GM18499 (cell line): ENCODE results near the gene DGUOK.

ENCODE experiments used
- ATAC-seq: cut with Tn5 transposase; IDR thresholded peaks from one replicate; pipeline ENCODE4 v1.9.1; 2021; ENCODE audit warnings: moderate number of reproducible peaks; ENCODE audit not compliant: insufficient read depth, unreplicated experiment

The DGUOK gene

GRCh38 chr2:73992036-73992435 lies 65.4 kb downstream of the DGUOK start:
- no peak for ATAC-seq

GRCh38 chr2:73993376-73993775 lies 66.7 kb downstream of the DGUOK start:
- no peak for ATAC-seq

GRCh38 chr2:73993778-73994177 lies 67.1 kb downstream of the DGUOK start:
- no peak for ATAC-seq

- no peak for ATAC-seq
Observed at GRCh38 chr2:73994178-73994831, 67.6 kb downstream of the DGUOK start.

- ATAC-seq, result no peak
Observed at GRCh38 chr2:73995810-73996209, 69.1 kb downstream of the DGUOK start.

- no peak for ATAC-seq
Observed at GRCh38 chr2:73997813-73998212, 71.1 kb downstream of the DGUOK start.

GRCh38 chr2:73998451-73998850 lies 71.8 kb downstream of the DGUOK start:
- ATAC-seq, result no peak

- ATAC-seq, result no peak
Observed at GRCh38 chr2:73998933-73999332, 72.3 kb downstream of the DGUOK start.

- no peak for ATAC-seq
Observed at GRCh38 chr2:73999881-74000597, 73.4 kb downstream of the DGUOK start.

GRCh38 chr2:74000666-74001065 lies 74.0 kb downstream of the DGUOK start:
- ATAC-seq, result no peak

GRCh38 chr2:74001121-74001520 lies 74.4 kb downstream of the DGUOK start:
- ATAC-seq, result no peak

- ATAC-seq, result no peak
Observed at GRCh38 chr2:74001781-74002504, 75.3 kb downstream of the DGUOK start.

GRCh38 chr2:74002505-74003421 lies 76.1 kb downstream of the DGUOK start:
- ATAC-seq, result no peak

- ATAC-seq, result no peak
Observed at GRCh38 chr2:74003494-74004211, 77.0 kb downstream of the DGUOK start.

GRCh38 chr2:74004212-74005182 lies 77.8 kb downstream of the DGUOK start:
- no peak for ATAC-seq

GRCh38 chr2:74005786-74006185 lies 79.1 kb downstream of the DGUOK start:
- no peak for ATAC-seq

- no peak for ATAC-seq
Observed at GRCh38 chr2:74006459-74006858, 79.8 kb downstream of the DGUOK start.

- ATAC-seq, result no peak
Observed at GRCh38 chr2:74007121-74007520, 80.4 kb downstream of the DGUOK start.

GRCh38 chr2:74007711-74008110 lies 81.0 kb downstream of the DGUOK start:
- ATAC-seq, result no peak
